Activated naive CD8-positive, alpha-beta T cell treated with anti-CD3 and anti-CD28 coated beads, Interleukin-2, amount 50 U/mL, for 16 hours (primary cell): ENCODE data around the gene NKAP.
"Not testable (repeated sequence)": the region's sequence is repeated elsewhere in the genome, so short reads cannot be mapped to it uniquely, and the experiment has no call there.

Experiments used
- DNase-seq: peaks from one replicate; pipeline ENCODE4 v3.0.0-alpha.2; 2020; ENCODE audit warnings: low read depth, low spot score

Gene NKAP

DNA sequence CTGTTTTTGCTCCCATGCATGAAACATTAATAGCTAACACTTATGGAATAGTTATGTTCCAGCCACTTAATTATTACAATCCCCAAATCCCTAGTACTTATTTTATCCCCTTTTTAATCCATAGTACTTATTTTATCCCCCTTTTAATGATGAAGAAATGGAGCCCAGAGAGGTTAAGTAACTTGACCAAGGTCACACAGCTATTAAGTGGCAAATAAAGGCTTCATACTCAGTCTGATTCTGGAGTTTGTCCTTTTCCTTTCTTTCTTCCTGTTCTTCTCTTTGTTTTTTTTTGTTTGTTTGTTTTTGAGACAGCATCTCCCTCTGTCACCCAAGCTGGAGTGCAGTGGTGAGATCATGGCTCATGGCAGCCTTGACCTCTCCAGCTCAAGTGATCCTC, 2.2 kb downstream of the NKAP start:
- DNase-seq: no peak

DNA sequence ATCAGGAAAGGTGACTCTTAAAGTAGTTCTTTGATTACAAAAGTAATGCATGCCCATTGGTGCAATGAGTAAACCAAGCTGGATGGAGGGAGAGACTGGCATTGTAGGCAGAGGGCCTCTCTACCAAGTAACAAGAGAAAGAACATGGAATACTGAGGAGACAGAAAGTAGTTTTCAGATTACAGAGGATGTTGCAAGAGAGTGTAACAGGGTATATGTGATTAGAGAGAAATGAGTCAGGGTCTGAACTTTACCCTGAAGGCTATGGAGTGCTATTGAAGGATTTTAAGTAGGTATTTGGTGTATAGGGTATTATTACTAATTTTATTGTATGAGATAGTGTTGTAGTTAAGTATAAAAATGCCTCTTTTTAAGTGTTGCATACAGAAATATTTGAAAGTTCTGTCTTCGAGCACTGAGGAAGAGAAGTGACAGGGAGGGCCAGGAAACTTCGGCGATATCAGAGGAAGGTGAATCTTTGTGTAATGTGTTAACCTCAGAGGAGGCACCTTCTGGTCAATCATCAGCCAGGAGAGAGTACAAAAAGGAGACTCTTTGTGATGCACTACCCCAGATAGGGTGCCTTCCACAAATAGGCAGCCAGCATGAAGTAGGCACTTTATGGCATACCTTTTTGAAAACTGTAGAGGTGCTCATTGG, 8.2 kb downstream of the NKAP start:
- no peak for DNase-seq

GRCh38 chrX:119922391-119922790, 21.2 kb downstream of the NKAP start:
- not testable (repeated sequence) for DNase-seq

GRCh38 chrX:119919835-119920585, 23.5 kb downstream of the NKAP start:
- no peak for DNase-seq

- no peak for DNase-seq
Observed at GRCh38 chrX:119917877-119918276, 25.7 kb downstream of the NKAP start.

- no peak for DNase-seq
Observed at GRCh38 chrX:119916310-119916709, 27.2 kb downstream of the NKAP start.

DNA sequence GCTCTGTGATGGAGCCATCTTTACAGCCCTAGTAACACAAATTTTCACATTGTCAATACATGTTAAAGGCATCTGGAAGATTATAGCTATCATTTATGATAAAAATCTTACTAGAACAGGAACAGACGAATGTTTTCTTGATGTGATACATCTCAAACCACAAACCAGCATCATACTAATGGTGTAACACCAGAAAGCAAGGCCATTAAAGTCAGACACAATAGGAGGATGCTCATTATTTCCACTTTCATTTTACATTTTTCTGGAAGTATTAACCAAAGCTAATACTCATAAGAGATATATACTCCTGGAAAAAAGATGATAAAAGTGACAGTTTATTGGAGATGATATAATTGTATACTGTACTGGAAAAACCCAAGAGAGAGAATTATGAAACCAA, 42.6 kb downstream of the NKAP start:
- DNase-seq: no peak

DNA sequence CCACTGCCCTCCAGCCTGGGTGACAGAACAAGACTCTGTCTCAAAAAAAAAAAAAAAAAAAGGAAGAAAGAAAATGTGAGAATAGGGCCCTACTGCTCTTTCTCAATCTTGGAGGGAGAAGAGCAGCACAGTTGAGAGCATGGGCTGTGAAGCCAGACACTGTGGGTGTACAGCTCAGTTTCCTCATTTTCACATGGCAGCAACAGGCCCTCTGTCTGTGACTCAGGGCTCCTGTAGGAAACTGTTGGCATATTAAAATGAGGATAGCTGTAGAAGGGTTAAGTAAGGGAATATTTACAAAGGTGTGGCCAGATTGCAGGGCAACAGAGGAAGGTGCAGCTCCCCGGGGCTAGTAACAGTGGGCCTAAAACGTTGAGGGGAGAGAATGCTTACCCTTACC, 44.4 kb downstream of the NKAP start:
- no peak for DNase-seq

DNA sequence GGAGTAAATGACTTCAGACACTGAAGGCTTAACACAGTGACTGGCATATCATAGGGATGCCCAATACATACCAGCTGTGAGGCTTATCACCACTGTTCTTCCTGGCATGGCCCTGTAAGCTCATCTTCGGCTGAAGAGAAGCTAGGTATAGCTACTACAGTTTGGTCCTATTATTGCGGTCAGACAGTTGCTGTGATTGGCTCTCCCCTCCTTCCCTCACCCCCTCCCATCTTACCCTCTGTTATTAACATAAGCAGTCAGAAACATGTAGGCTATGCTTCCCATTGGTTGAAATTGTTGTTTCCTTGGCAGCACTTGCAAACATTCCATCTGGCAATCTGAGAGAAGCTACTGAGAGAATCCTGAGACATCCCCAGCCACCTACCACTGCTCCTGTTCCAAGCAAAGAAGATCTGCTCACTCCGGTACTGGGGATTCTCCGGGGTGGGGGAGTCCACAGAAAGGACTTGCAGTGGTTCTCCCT, 47.7 kb downstream of the NKAP start, which contains the start of gene AKAP14:
TSS of gene AKAP14 (plus strand) at position 51 of the 484 bp plus-strand sequence. CDS start 7,331 bp downstream, outside the sequence.
- no peak for DNase-seq

DNA sequence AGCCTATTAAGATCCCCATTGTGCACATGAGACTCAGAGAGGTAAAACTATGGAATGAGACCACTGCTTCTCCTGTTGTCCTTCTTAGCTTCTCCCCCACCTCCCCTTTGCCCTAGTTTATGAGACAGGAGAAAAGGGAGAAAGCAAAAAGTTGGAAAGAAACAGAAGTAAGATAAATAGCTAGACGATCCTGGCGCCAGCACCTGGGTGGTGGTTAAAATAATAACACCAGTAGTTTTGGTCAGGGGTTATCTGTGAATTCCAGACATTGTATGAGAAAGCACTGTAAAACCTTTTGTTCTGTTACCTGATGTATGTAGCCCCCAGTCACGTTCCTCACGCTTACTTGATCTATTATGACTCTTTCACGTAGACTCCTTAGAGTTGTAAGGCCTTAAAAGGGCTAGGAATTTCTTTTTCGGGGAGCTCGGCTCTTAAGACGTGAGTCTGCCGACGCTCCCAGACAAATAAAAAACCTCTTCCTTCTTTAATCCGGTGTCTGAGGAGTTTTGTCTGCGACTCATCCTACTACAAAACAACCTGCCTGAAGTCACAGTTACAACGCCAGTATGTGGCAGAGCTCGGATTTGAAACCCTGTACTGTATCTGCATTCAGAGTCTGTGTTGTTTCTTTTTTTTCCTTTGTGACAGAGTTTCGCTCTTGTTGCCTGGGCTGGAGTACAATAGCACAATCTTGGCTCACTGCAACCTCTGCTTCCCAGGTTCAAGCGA, 51.4 kb downstream of the NKAP start:
- not testable (repeated sequence) for DNase-seq

- not testable (repeated sequence) for DNase-seq
Observed at GRCh38 chrX:119890626-119891025, 52.9 kb downstream of the NKAP start.

DNA sequence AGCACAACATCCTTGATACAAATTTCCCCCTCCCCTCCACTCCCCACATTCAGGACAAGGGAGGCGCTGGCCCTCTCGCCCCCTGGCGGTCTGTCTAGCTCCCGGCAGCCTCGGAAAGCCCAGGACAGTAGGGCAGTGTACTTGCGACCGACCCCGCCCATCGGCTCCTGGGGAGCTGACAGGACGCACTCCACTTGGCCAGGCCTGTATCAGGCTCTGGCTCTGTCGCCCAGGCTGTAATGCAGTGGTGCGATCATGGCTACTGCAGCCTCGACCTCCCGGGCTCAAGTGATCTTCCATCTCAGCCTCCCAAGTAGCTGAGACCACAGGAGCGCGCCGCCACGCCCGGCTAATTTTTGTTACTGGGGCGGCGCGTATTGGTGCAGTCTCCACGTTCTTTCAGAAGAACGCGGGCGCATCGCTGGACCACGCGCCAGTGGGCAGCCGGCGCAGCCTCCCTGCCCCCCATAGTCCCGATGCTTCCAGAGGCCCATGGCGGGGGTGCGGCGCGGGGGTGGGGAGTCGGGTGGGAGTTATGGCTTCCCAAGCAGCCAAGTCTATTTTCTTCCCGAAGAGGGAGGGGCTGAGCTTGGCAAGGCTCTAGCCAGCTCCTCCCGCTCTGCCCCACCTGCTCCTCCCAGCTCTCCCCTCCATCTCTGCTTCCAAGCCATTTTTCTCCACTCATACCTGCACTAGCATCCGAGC, 55.7 kb downstream of the NKAP start:
- peak; percentile 4 for DNase-seq

- no peak for DNase-seq
Observed at GRCh38 chrX:119885554-119886428, 57.8 kb downstream of the NKAP start.

GRCh38 chrX:119880552-119881437, 62.8 kb downstream of the NKAP start:
- no peak for DNase-seq

GRCh38 chrX:119880076-119880475, 63.5 kb downstream of the NKAP start:
- no peak for DNase-seq

- DNase-seq: no peak
Observed at GRCh38 chrX:119878740-119879139, 64.8 kb downstream of the NKAP start.

GRCh38 chrX:119871599-119872395, 71.8 kb downstream of the NKAP start, which contains the start of the genes NDUFA1 and RNF113A:
Gene NDUFA1 (plus strand): TSS chrX:119871832. CDS start chrX:119871912, 80 bp downstream.
Gene RNF113A (minus strand): TSS chrX:119871733. CDS start chrX:119871613, 120 bp downstream.
- DNase-seq: peak; percentile 39

DNA sequence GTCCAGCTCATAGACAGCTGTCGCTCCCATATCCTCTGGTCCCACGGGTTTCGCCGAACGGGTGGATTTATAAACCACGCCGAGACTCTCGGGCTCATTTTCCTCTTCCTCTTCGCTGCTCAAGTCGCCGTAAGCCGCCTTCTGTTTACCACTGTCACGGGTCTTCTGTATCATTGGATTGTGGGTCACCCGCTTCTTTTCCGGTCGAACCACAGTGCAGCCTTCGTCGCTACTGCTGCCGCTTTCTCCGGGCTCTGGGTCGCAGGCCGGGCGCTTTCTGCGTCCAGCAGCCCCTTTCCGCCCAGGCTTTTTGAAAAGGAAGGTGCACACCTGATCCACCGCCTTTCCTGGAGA, 72.3 kb downstream of the NKAP start:
- no peak for DNase-seq
